Measurements from ENCODE around the gene MAJIN. TPM values are rescaled to one million over a fixed set of nuclear protein-coding genes. Genes with fewer than 3 reads are reported as not detected.

Gene MAJIN
- polyA plus RNA-seq, 3 donors, result not detected

DNA sequence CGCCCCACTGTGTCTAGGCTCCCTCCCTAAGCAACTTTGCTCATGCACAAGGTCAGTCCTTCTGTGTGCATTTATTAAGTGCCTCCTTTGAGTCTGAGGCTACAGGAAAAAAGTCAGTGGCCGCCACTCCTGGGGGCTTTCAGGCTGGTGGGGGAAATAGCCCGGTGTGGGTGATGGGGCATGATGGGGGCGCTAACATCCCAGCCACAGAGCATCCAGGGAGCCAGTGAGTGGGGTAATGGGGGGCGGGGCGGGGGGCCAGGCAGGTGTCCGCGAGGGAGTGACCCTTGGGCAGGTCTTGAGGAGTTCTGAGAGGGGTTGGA lies 83.5 kb downstream of the MAJIN start:
- H4K20me1 ChIP-seq (ENCODE audit: insufficient read depth, low read length), result no peaks in the 10 kb centered on the region
- intact Hi-C loops (cut with micrococcal nuclease), result loop anchor here in 1 of 2 donors (2.0 kb wide), 1 partner anchor 34 kb away; no protein-coding TSS in a partner anchor
- Mint-ChIP-seq H3K4me3 (peak overlapping the region in 1 of 2 donors; percentile 88), H3K27ac (peak overlapping the region in 2 of 7 donors; percentile 85 to 94), H3K36me3 (peaks cover 0 to 3% of the 10 kb centered on the region in 2 donors), H3K4me1 (peaks cover 47% of the 10 kb centered on the region), H3K9me3 (no peaks in the 10 kb centered on the region), H3K27me3 (ENCODE audit: low read depth in 3 of 3) (peaks cover 4 to 13% (median 13%) of the 10 kb centered on the region in 3 donors)
- peak overlapping the region in 1 of 3 experiments; percentile 67 for H3K4me3 ChIP-seq (replicated peaks in 1 of 3; ENCODE audit: low read depth in 2 of 3, low read length in 3 of 3)
- H3K27me3 ChIP-seq (ENCODE audit: control insufficient read depth in 2 of 2, insufficient read depth in 2 of 2, low read length in 2 of 2), result peaks cover 0 to 3% of the 10 kb centered on the region in 2 donors
- no peak for DNase-seq
- TF ChIP-seq, protein P1, sequence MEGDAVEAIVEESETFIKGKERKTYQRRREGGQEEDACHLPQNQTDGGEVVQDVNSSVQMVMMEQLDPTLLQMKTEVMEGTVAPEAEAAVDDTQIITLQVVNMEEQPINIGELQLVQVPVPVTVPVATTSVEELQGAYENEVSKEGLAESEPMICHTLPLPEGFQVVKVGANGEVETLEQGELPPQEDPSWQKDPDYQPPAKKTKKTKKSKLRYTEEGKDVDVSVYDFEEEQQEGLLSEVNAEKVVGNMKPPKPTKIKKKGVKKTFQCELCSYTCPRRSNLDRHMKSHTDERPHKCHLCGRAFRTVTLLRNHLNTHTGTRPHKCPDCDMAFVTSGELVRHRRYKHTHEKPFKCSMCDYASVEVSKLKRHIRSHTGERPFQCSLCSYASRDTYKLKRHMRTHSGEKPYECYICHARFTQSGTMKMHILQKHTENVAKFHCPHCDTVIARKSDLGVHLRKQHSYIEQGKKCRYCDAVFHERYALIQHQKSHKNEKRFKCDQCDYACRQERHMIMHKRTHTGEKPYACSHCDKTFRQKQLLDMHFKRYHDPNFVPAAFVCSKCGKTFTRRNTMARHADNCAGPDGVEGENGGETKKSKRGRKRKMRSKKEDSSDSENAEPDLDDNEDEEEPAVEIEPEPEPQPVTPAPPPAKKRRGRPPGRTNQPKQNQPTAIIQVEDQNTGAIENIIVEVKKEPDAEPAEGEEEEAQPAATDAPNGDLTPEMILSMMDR (IDR thresholded peaks at IDR 0.05), result no peak
- peak overlapping the region; percentile 22 for H3K9ac ChIP-seq (ENCODE audit: insufficient read depth, low read length, poor library complexity, severe bottlenecking)
- WGBS (ENCODE audit: insufficient coverage), result 79% methylated on average over 7 of the region's 8 CpGs
- H3K9me3 ChIP-seq (replicated peaks in 1 of 2; ENCODE audit: control insufficient read depth in 1 of 2, insufficient read depth in 1 of 2, low read length in 2 of 2), result no peaks in the 10 kb centered on the region
- no peaks in the 10 kb centered on the region for H3K79me2 ChIP-seq (ENCODE audit: insufficient read depth, low read length)
- H3K36me3 ChIP-seq (replicated peaks in 1 of 2; ENCODE audit: control insufficient read depth in 1 of 2, insufficient read depth in 2 of 2, low read length in 2 of 2), result no peaks in the 10 kb centered on the region
- H3K4me2 ChIP-seq (replicated peaks; ENCODE audit: extremely low read depth, low read length, poor library complexity, severe bottlenecking), result peak overlapping the region; percentile 70
- peak overlapping the region in 1 of 2 donors; percentile 58 for H3K27ac ChIP-seq (ENCODE audit: low read depth in 1 of 2, low read length in 2 of 2)
- H2AFZ ChIP-seq (ENCODE audit: insufficient read depth, low read depth, low read length, poor library complexity, severe bottlenecking), result peak overlapping the region; percentile 75
- H3K4me1 ChIP-seq (ENCODE audit: control insufficient read depth in 1 of 2, insufficient read depth in 2 of 2, low read length in 2 of 2), result peaks cover 43 to 49% of the 10 kb centered on the region in 2 donors

Small RNAs within 50 kb of the gene (small RNA-seq; reads per million reads assigned to genes)
- gene MIR6749 (ENCODE audit: insufficient read length, low read depth), result not detected
- not detected for gene MIR6750 (ENCODE audit: insufficient read length, low read depth)
- not detected for gene MIR6879 (ENCODE audit: insufficient read length, low read depth)

Other genes starting within 250 kb of the MAJIN start
- gene NRXN2, start 248.9 kb downstream of the MAJIN start, polyA plus RNA-seq, result under 1 TPM in 1 of 3 donors, not detected in 2; 0.07 TPM
- gene RASGRP2, start 228.0 kb downstream of the MAJIN start, polyA plus RNA-seq, result 100 to 1,000 TPM in 1 of 3 donors, 10 to 100 TPM in 2; 67.6 to 242 (median 68.8) TPM
- gene PYGM, start 212.1 kb downstream of the MAJIN start, polyA plus RNA-seq, result 1 to 10 TPM in 1 of 3 donors, under 1 TPM in 1, not detected in 1; 0.05 to 1.8 TPM
- gene SF1, start 193.6 kb downstream of the MAJIN start, polyA plus RNA-seq, result 100 to 1,000 TPM in 1 of 3 donors, 10 to 100 TPM in 2; 31.6 to 302 (median 47.7) TPM
- 10 to 100 TPM in 2 of 3 donors, 1 to 10 TPM in 1; 9.9 to 38.0 (median 12.6) TPM for gene MAP4K2, start 168.9 kb downstream of the MAJIN start, polyA plus RNA-seq
- gene MEN1, start 161.6 kb downstream of the MAJIN start, polyA plus RNA-seq, result 10 to 100 TPM in 2 of 3 donors, 1 to 10 TPM in 1; 9.4 to 26.2 (median 10.0) TPM
- under 1 TPM in 1 of 3 donors, not detected in 2; 0.23 TPM for gene CDC42BPG, start 127.5 kb downstream of the MAJIN start, polyA plus RNA-seq
- gene EHD1, start 93.5 kb downstream of the MAJIN start, polyA plus RNA-seq, result 100 to 1,000 TPM in 1 of 3 donors, 10 to 100 TPM in 2; 30.3 to 212 (median 48.4) TPM
- 10 to 100 TPM in 1 of 3 donors, 1 to 10 TPM in 2; 2.6 to 24.9 (median 4.0) TPM for gene ATG2A, start 54.9 kb downstream of the MAJIN start, polyA plus RNA-seq
- 10 to 100 TPM in 1 of 3 donors, 1 to 10 TPM in 2; 9.0 to 26.7 (median 9.4) TPM for gene PPP2R5B, start 47.4 kb downstream of the MAJIN start, polyA plus RNA-seq
- not detected for gene GPHA2, start 36.2 kb downstream of the MAJIN start, polyA plus RNA-seq
- gene BATF2, start 24.9 kb upstream of the MAJIN start, polyA plus RNA-seq, result 1 to 10 TPM in 2 of 3 donors, under 1 TPM in 1; 0.97 to 1.7 (median 1.1) TPM
- gene ARL2, start 42.1 kb upstream of the MAJIN start, polyA plus RNA-seq, result 10 to 100 TPM; 34.3 to 40.4 (median 34.4) TPM
- gene SNX15, start 55.3 kb upstream of the MAJIN start, polyA plus RNA-seq, result 10 to 100 TPM; 16.2 to 26.7 (median 17.8) TPM
- gene SAC3D1, start 69.1 kb upstream of the MAJIN start, polyA plus RNA-seq, result 10 to 100 TPM in 1 of 3 donors, 1 to 10 TPM in 2; 4.4 to 14.1 (median 6.7) TPM
- 10 to 100 TPM; 11.1 to 20.1 (median 20.1) TPM for gene NAALADL1, start 86.4 kb upstream of the MAJIN start, polyA plus RNA-seq
- under 1 TPM in 2 of 3 donors, not detected in 1; 0.20 to 0.28 TPM for gene CDCA5, start 111.9 kb upstream of the MAJIN start, polyA plus RNA-seq
- gene ZFPL1, start 112.1 kb upstream of the MAJIN start, polyA plus RNA-seq, result 10 to 100 TPM; 25.1 to 41.1 (median 27.2) TPM
- gene VPS51, start 124.1 kb upstream of the MAJIN start, polyA plus RNA-seq, result 10 to 100 TPM; 37.2 to 77.3 (median 39.4) TPM
- gene TM7SF2, start 139.8 kb upstream of the MAJIN start, polyA plus RNA-seq, result 1 to 10 TPM; 1.8 to 4.5 (median 1.8) TPM
- 1 to 10 TPM; 2.1 to 9.4 (median 5.8) TPM for gene ZNHIT2, start 145.6 kb upstream of the MAJIN start, polyA plus RNA-seq
- 100 to 1,000 TPM; 668 to 818 (median 799) TPM for gene FAU, start 150.0 kb upstream of the MAJIN start, polyA plus RNA-seq
- gene MRPL49, start 150.2 kb upstream of the MAJIN start, polyA plus RNA-seq, result 10 to 100 TPM; 19.8 to 33.9 (median 32.7) TPM
- 10 to 100 TPM in 1 of 3 donors, 1 to 10 TPM in 2; 3.5 to 81.6 (median 6.4) TPM for gene SYVN1, start 162.4 kb upstream of the MAJIN start, polyA plus RNA-seq
- gene SPDYC, start 198.1 kb upstream of the MAJIN start, polyA plus RNA-seq, result under 1 TPM in 1 of 3 donors, not detected in 2; 0.64 TPM
- gene CAPN1, start 209.8 kb upstream of the MAJIN start, polyA plus RNA-seq, result 100 to 1,000 TPM; 128 to 140 (median 129) TPM